D721Med (cell line): ENCODE measurements around the gene CISH.

Experiments used
- DNase-seq: peaks from one replicate; pipeline ENCODE4 v3.0.0; 2011; ENCODE audit warnings: low spot score; ENCODE audit not compliant: insufficient read length
- FAIRE-seq: peaks from 2 replicates; lab custom pipeline; 2011; peaks lifted over from hg19 to GRCh38; lab: Jason Lieb, UNC
- CTCF ChIP-seq: IDR thresholded peaks from 2 replicates; pipeline ENCODE4 v1.5.1; 2012; ENCODE audit warnings: mild to moderate bottlenecking, control low read depth; ENCODE audit not compliant: insufficient read depth; ENCODE audit errors: missing control alignments

CISH gene

GRCh38 chr3:50623840-50624474 is 12.4 kb upstream of the CISH start:
- DNase-seq (no peak), FAIRE-seq (no peak)
- no peak for TF ChIP-seq CTCF

GRCh38 chr3:50622881-50623280 is 11.3 kb upstream of the CISH start:
- no peak for TF ChIP-seq CTCF
- no peak for FAIRE-seq
- no peak for DNase-seq

GRCh38 chr3:50620820-50621219 is 9.2 kb upstream of the CISH start:
- TF ChIP-seq CTCF: no peak
- FAIRE-seq (no peak), DNase-seq (no peak)

GRCh38 chr3:50620420-50620819 is 8.8 kb upstream of the CISH start:
- no peak for TF ChIP-seq CTCF
- DNase-seq (no peak), FAIRE-seq (no peak)

GRCh38 chr3:50617911-50618481 is 6.4 kb upstream of the CISH start:
- FAIRE-seq: no peak
- no peak for TF ChIP-seq CTCF
- DNase-seq: no peak

GRCh38 chr3:50617096-50617791 is 5.7 kb upstream of the CISH start, which contains the start of gene MAPKAPK3:
TSS of gene MAPKAPK3 (plus strand) at chr3:50617151. CDS start at chr3:50617566, 415 bp downstream.
- TF ChIP-seq CTCF: no peak
- FAIRE-seq (no peak), DNase-seq (no peak)

- FAIRE-seq (no peak), DNase-seq (peak; percentile 91)
- TF ChIP-seq CTCF: no peak
Observed at GRCh38 chr3:50616770-50617095, 5.2 kb upstream of the CISH start.
